Hematopoietic multipotent progenitor cell treated with erythropoietin and hydrocortisone succinate and interleukin-3 and kit ligand, for 4 days (in vitro differentiated cells): ENCODE measurements around the gene SH3TC1.

Experiments
- DNase-seq: peaks from one replicate; pipeline ENCODE4 v3.0.0-alpha.2; 2015

SH3TC1 gene

DNA sequence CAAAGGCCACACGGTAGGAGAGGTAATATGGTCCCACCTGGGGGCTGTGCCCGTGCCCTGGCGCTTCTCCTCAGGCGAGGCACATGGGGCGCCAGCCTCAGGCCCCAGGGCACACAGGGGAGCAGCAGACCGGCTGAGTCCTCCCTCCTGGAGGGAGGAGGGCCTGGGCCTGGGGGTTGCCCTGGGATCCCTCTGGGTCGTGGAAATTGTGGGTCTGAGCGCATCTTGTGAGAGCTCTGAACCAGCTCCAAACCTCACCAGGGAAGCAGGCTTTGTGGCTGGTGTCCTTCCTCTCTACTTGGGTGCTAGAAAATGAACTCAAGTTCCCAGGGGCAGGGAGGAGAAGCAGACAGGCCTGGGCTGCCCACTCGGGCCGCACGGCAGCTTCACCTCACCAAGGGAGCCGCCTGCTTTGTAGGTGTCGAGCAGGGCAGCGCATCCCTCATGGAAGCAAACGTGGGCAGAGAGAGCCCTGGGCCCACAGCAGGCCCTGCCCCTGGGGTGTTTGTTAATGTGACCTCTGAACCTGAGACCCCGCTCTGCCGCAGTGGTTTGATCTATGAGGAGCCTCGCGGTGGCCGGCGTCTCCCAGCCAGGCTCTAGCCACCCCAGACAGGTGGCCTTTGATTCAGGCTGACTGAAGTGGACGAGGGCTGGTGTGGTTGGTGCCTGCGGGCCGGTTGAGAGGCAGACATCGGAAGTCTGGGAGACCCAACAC is 81.2 kb downstream of the SH3TC1 start:
- DNase-seq: no peak

DNA sequence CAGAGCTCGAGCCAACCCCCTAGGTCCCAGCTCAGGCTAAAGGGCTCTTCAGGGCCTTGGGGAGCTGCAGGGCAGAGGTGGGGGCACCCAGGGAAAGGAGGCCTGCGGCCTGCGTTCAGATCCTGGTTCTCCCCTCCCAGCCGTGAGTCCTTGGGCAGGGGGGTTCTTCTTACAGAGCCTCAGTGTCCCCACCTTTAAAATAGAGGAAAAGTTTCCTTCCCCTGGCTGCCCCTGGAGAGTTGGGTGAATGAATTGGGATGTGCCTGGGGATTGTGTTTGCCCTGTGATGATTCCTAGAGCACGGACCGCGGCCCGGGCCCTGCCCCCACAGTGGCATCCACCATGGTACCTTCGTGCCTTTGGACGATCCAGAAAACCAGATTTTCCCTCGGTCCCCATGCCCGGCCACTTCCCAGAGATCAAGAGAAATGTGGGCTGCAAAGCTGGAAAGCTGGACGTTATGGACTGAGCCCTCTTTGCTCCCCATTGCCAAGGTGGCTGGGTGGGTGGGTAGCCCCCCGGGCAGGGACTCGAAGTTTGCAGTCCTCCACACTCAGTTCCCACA is 81.9 kb downstream of the SH3TC1 start:
- DNase-seq: no peak

DNA sequence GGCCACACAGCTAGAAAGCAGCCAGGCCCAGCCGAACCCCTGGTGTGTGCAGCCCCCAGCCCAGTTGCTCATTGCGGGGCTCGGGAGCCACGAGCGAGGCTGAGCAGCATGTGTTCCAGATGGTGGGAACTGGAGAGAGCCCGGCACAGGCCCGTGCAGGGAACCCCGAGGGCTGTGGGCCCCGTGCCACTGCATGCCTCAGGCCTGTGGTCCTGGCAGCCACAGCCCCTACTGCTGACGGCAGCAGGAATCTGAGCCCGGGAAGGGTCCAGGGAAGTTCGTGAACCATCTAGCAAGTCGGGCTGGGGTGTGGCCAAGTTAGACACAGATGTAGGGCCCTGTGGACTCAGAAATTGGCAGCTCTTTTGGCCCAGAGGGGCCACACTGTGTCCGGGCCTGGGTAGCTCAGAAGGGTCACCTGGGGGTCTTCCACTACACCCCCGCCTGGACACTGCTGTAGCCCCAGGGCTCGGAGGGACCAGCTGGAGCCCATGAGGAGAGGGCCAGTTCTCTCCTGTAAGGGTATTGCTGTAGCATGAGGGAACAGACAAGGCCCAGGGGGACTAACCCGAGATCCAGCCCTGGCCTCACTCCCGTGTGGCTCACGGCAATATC is 82.5 kb downstream of the SH3TC1 start:
- no peak for DNase-seq

DNA sequence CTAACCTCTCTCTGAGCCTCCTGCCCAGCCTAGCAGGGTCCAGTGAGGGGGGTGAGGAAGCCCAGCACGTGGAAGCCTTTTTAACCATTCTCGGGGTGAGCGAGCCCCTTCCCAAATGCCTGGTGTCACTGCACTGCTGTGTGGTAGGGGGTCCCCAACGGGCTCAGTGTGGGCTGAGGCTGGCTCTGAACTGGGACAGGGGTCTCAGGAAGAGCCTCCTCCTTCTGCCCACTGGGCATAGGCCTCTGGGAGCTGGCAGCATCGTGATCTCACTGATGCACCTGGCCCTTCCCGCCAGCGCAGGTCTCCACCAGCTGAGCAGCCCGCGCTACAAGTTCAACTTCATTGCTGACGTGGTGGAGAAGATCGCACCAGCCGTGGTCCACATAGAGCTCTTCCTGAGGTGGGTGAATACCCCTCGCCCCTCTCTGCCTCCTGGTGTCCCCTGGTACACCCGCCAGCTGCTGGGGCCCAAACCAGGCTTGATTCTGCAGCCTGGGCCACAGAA is 83.1 kb downstream of the SH3TC1 start:
- DNase-seq: no peak

DNA sequence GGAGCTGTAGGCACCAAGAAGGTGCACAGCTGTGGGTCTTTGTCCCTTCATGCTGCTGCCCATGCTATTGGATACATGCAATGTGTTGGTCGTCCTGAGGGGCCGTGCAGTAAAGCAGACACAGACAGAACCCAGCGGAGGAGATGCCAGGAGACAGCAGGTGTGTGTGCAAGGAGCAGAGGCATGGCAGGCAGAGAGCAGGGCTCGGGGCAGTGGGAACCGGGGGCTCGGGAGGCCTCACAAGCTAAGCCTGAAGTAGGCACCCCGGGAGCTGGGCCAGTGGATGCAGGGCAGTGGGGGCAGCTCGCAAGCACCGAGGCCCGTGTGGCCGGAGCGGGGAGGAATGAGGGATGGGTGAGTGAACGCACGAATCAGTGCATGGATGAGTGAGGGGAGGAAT is 83.7 kb downstream of the SH3TC1 start:
- no peak for DNase-seq

DNA sequence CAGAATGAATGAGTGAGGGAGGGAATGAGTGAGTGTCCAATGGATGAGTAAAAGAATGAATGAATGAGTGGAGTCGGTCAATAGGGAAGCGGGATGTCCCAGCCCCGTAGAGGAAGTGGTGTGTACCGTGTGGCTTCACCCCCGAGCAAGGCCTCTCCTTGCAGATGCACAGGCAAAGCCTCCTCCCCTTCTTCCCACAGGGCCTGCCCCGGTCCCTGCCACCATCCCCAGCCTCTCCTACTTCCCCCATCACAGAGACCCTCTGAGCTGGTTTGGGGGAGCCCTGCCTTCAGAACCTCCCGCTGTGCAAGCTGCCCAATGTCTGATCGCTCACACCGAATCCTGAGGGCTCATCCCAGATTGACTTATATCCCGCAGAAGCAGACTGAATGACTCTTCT is 84.1 kb downstream of the SH3TC1 start:
- DNase-seq: peak; percentile 44

DNA sequence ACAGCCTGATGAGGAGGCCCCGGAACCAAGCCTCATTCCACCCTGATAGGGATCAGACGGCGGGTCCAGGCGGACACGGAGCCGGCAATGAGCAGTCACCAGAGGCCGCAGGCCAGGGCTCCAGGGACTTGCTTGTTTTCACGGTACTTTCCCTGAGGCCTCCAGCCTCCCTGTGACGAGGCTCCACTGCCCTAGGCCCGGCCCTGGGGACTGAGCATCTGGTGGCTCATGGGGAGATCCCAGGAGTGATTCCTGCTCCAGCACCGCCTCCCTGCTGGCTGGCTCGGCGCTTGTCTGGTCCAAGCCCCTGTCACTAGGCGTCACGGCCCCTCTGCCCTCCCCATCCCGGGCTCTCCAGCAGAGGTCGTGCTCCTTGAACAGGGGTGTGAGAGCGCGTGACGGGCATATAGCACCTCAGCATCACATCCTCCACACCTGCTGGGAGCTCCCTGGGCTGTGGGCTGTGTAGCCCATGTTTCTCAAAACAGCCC is 84.6 kb downstream of the SH3TC1 start:
- DNase-seq: no peak

DNA sequence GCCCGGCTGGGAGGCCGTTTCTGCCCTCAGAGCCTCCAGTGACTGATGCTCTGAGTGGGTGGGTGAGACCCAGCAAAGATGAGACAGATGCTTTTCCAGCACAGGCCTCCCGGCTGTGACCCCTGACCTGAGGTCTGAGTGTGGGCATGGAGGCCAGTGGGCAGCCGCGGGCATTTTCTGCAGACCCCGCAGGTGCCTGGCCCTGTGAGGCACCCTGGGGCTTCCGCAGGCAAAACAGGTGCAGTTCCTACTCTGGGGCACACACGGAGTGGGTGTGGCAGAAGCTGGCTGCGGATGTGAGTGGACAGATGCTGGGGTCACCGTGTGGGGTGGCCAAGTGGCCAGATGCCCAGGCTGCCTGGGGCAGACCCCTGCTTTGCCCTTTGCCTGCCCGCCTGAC is 85.3 kb downstream of the SH3TC1 start:
- DNase-seq: no peak

DNA sequence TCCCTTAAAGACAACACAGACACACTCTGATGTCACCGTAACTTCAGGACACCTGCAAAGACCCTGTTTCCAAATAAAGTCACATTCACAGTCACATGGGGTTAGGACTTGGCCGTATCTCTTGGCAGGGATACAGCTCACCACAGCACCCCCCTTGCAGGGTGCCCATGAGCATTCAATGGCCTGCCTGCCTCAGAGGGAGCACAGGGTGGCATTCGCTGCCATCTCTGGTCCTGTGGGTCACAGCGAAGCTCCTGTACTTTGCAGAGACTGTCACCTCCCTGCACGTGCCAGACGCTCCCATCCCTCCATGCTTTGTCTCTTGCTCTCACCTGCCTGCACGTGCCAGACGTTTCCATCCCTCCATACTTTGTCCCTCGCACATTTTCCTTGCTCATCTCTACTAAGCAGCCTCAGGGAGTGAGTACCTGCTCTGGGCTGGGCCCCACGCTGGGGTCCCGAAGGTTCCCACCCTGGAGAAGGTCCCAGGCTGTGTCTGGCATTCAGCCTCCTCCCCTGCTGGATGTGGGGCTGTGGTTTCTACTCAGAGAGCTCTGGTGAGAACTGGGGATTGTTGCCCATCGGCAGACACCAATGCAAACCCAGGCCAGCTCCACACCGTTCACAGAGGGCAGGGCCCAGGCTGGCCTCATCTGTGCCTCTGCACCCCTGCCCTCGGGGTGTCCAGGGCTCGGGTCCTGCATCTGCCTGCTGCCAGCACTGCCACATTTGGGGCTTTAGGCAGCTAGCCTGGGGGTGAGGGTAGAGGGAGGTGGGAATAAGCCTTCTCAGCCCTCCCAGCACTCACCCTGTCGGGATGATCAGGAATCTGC is 86.3 kb downstream of the SH3TC1 start:
- DNase-seq: no peak

DNA sequence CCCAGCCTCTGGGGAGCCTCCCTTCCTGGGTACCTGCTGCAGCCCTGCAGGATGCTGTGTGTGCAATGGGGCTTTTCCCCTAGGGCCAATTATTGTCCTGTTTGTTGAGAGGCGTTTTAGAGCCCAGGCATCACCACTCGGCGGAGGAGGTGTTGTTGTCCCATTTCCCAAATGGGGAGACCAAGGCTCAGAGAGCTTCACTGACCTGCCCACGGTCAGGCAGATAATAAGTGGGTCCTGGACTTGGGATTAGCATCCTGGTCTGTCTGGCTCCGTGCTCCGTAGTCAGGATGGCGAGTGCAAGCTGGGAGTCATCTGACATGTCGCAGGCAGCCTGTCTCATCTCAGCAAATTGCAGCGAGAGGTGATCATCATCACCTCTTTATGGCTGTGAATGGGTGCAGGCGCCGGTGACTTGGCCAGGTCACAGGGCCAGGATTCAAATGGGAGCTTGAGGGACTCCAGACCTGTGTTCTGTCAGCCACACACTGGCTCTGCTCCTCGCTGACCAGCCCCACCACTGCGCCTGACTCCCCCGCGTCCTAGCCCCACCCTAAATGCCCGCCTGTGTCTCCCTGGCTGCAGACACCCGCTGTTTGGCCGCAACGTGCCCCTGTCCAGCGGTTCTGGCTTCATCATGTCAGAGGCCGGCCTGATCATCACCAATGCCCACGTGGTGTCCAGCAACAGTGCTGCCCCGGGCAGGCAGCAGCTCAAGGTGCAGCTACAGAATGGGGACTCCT is 87.1 kb downstream of the SH3TC1 start:
- DNase-seq: no peak

DNA sequence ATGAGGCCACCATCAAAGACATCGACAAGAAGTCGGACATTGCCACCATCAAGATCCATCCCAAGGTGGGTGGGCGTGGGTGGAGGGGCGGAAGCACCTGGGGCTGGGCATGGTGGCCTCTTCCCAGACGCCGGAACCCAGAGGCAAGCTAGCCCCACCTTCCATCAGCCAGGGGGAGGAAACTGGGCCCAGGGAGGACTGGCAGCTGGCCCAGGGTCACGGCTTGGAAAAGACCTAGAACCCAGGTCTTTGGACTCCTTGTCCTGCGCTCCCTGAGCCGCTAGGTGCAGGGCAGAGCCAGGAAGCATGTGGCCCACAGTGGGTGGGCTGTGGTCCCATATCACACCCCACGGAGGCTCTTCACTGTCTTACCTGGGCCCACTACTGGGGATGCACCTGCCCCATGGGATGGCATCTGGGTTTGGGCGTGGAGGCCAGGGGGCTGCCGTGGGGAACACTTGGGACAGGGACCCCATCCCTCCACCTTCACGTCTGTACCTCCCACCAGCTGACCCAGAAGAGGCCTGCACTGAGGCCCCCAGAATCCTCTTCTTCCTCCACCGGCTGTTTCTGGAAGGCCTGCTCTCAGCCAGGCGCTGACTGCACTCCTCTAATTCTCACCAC is 87.7 kb downstream of the SH3TC1 start:
- no peak for DNase-seq

DNA sequence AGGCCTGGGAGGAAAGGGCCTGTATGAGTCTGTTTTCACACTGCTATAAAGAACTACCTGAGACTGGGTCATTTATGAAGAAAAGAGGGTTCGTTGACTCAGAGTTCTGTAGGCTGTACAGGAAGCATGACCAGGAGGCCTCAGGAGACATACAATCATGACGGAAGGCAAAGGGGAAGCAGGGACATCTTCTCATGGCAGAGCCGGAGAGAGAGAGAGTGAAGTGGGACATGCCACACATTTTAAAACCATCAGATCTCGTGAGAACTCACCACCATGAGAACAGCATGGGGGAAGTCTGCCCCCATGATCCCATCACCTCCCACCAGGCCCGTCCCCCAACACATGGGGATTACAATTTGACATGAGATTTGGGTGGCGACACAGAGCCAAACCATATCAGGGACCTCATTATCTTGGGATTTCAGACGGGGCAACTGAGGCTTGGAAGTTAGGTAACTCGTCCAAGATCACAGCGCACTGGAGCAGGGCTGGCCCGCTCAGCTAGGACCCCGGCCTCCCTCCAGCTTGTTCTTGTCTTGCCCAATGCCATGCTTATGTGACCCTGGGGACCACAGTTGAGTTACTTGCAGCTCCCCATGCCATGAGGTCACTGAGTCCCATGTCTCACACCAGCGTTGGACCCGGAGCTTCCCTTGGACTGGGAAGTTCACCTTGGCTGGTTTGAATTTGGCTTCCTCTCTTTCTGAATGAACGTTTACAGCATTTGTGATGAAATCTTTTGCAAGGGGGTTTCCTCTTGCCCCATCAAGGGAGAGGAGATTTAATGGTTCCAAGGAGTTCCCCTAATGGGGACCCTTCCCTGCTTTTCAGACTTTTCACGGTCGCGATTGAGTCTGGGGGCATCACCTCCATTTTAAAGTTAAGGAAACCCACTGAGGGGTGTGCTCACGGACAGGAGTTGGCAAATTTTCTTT is 88.5 kb downstream of the SH3TC1 start:
- DNase-seq: no peak

DNA sequence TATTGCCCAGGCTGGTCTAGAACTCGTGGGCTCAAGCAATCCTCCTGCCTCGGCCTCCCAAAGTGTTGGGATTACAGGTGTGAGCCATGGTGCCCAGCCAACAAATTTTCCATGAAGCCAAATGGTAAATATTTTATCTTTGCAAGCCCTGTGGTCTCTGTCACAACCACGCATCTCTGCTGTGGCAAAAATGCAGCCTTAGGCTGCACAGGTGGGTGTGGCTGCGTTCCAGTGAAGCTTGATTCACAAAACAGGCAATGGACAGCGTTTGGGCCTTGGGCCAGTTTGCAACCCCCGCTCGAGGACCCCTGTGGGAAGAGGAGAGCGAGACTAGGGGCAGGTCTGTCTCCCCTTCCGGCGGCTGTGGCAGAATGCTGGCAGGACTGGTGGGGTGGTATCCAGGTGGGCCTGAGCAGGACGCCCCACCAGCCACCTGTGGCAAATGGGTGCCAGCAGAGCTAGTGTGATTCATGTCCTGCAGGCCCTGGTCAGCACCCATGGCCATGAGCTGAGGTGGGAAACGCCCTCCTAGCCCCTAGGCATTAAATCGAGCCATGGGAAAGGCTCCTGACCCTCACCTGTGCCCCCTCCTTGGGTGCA is 90.2 kb downstream of the SH3TC1 start:
- no peak for DNase-seq

DNA sequence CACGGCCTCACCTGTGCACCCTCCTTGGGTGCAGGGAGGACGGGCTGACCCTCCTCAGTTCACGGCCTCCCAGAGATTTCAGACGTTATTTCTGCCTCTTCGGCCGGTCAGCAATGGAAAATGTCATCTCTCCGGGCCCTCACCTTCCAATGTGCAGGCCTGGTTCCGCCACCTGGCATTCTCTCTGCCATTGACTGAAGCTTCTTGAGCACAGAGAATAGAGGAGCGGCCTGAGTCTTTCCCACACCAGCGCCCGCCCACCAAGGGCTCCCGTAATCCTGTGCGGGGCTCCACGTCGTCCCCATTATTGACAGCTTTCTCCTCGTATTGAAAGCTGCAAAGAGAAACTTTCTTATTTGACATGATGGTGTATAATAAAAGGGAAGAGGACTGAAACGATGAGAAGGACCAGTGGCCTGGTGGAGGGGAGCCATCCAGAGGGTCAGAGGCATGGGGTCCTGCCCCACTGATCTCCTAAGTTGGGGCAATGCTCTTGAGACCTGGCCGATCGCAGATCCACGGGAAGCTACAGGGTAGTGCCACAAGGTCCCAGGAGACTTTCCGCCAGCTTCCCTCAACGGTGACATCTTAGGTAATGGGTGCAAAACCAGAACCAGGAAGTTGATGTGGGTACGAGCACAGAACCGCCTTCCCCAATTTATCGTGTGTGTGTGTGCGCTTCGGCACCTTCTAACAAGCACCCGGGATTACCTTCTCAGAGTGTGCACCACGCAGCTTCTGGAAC is 91.0 kb downstream of the SH3TC1 start:
- no peak for DNase-seq

DNA sequence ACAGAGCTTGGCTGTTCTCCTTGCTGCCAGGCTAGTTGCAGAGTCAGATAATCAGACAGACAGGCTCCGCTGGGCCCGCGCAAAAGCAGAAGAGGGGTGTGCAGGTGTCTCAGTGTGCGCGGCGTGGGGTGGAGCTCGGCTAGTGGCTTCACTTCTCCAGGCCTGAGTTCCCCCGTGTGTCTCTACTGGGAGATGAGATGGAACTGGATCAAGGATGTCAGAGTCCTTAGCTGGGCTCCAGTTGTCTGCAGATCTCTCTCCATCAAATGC is 91.5 kb downstream of the SH3TC1 start:
- DNase-seq: no peak
